CD4-positive, CD25-positive, alpha-beta regulatory T cell (primary cell): ENCODE results near the gene PKD1L1. TPM values are rescaled to one million over a fixed set of nuclear protein-coding genes. Genes with fewer than 3 reads are reported as not detected.

Experiments
- ATAC-seq, 2 donors: fragments of 150-1000 bp; cut with Tn5 transposase; one replicate each; pipeline ENCODE4 v1.10.0; 2021; ENCODE audit warnings: low read depth in 2 of 2, moderate number of reproducible peaks in 2 of 2, moderate library complexity in 1 of 2
- DNase-seq, 3 donors: peaks; one replicate each; pipeline versions ENCODE4 v3.0.0 to v3.0.0-alpha.2; 2012 to 2022; ENCODE audit warnings: mixed read lengths in 1 of 3
- H3K27ac ChIP-seq: one replicate; pipeline ENCODE4 v1.7.0; 2013; ENCODE audit warnings: mild to moderate bottlenecking, low read length; ENCODE audit not compliant: insufficient read depth, poor library complexity, severe bottlenecking
- H3K27me3 ChIP-seq: one replicate; pipeline ENCODE4 v1.7.0; 2013; ENCODE audit warnings: low read length; ENCODE audit not compliant: control insufficient read depth, insufficient read depth
- H3K36me3 ChIP-seq: one replicate; pipeline ENCODE4 v1.7.0; 2013; ENCODE audit warnings: mild to moderate bottlenecking, low read length, moderate library complexity; ENCODE audit not compliant: control insufficient read depth, insufficient read depth
- H3K4me1 ChIP-seq: 2 replicates; pipeline ENCODE4 v1.7.0; 2013; ENCODE audit warnings: mild to moderate bottlenecking, low read length; ENCODE audit not compliant: insufficient read depth, control insufficient read depth, poor library complexity, severe bottlenecking
- H3K4me3 ChIP-seq: one replicate; pipeline ENCODE4 v1.7.0; 2013; ENCODE audit warnings: low read depth, mild to moderate bottlenecking, low read length, moderate library complexity
- H3K9me3 ChIP-seq, 2 experiments: 1 replicate in 1 of 2; 2 replicates in 1 of 2; pipeline ENCODE4 v1.7.0; 2013; ENCODE audit warnings: low read length in 2 of 2, mild to moderate bottlenecking in 1 of 2, moderate library complexity in 1 of 2; ENCODE audit not compliant: control insufficient read depth in 2 of 2
- H3K27ac Mint-ChIP-seq, 3 donors: one replicate each; pipeline ENCODE4 v1.8.0; 2020 to 2022; ENCODE audit warnings: mild to moderate bottlenecking in 3 of 3, mixed read lengths in 3 of 3, moderate library complexity in 2 of 3
- H3K27me3 Mint-ChIP-seq: one replicate; pipeline ENCODE4 v1.8.0; 2022; ENCODE audit warnings: mild to moderate bottlenecking, mixed read lengths
- H3K36me3 Mint-ChIP-seq: one replicate; pipeline ENCODE4 v1.8.0; 2020; ENCODE audit warnings: mixed read lengths
- H3K4me1 Mint-ChIP-seq, 4 donors: one replicate each; pipeline ENCODE4 v1.8.0; 2020 to 2022; ENCODE audit warnings: mixed read lengths in 4 of 4, mild to moderate bottlenecking in 1 of 4
- H3K4me3 Mint-ChIP-seq, 4 donors: one replicate each; pipeline ENCODE4 v1.8.0; 2020 to 2022; ENCODE audit warnings: mild to moderate bottlenecking in 4 of 4, mixed read lengths in 4 of 4, moderate library complexity in 3 of 4
- H3K9me3 Mint-ChIP-seq, 7 donors: one replicate each; pipeline ENCODE4 v1.8.0; 2020 to 2022; ENCODE audit warnings: mixed read lengths in 7 of 7, mild to moderate bottlenecking in 3 of 7, moderate library complexity in 2 of 7
- polyA plus RNA-seq, 4 donors: library from polyadenylated mRNA; unstranded; fragments of 300-500 nt; fragmentation: Illumina TruSeq; gene quantifications; one replicate each; pipeline ENCODE4 v1.2.3, GENCODE V29; 2021
- total RNA-seq: library from RNA; stranded (reverse); gene quantifications from one replicate; pipeline ENCODE4 v1.2.3, GENCODE V29; 2022

PKD1L1 gene
- total and polyA plus RNA-seq, 5 donors from 2014 or later = 0.02 to 0.17 (median 0.06) TPM; not detected in 2

- Mint-ChIP-seq H3K4me3 (no peak overlapping the region), H3K36me3 (no peaks in the 10 kb centered on the region), H3K9me3 (no peaks in the 10 kb centered on the region), H3K27me3 (no peaks in the 10 kb centered on the region), H3K27ac (no peak overlapping the region), H3K4me1 (no peaks in the 10 kb centered on the region)
- Histone ChIP-seq H3K4me1 (no peaks in the 10 kb centered on the region), H3K4me3 (no peak overlapping the region), H3K27me3 (no peaks in the 10 kb centered on the region), H3K27ac (no peak overlapping the region), H3K9me3 (no peaks in the 10 kb centered on the region), H3K36me3 (no peaks in the 10 kb centered on the region)
- DNase-seq (no peak), ATAC-seq (no peak)
Measured at GRCh38 chr7:47885309-47885986, 62.8 kb downstream of the PKD1L1 start.

DNA sequence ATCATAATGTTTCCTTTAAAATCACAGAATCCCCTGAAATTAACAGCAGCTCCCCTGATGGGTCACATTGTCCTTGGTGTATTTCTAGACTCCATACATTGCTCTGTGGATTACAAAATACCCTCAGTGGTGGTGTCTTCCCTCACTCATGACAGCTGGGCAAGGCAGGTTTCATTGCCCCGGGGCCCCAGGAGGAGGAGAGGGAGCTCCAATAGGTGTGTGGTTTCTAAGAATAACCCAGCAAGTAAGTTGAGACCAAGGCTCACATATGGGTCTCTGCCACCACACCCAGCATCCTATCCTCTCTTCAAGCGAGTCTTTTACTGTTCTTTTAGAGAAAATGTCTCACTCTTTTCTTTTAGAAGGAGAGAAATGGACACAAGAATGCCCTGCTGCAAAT is 63.6 kb downstream of the PKD1L1 start:
- Mint-ChIP-seq H3K36me3 (no peaks in the 10 kb centered on the region), H3K27ac (no peak overlapping the region), H3K4me1 (no peaks in the 10 kb centered on the region), H3K27me3 (peaks cover 4% of the 10 kb centered on the region), H3K4me3 (no peak overlapping the region), H3K9me3 (no peaks in the 10 kb centered on the region)
- ATAC-seq (no peak), DNase-seq (no peak)
- Histone ChIP-seq H3K4me3 (no peak overlapping the region), H3K27ac (no peak overlapping the region), H3K9me3 (no peaks in the 10 kb centered on the region), H3K27me3 (no peaks in the 10 kb centered on the region), H3K36me3 (no peaks in the 10 kb centered on the region), H3K4me1 (no peaks in the 10 kb centered on the region)

DNA sequence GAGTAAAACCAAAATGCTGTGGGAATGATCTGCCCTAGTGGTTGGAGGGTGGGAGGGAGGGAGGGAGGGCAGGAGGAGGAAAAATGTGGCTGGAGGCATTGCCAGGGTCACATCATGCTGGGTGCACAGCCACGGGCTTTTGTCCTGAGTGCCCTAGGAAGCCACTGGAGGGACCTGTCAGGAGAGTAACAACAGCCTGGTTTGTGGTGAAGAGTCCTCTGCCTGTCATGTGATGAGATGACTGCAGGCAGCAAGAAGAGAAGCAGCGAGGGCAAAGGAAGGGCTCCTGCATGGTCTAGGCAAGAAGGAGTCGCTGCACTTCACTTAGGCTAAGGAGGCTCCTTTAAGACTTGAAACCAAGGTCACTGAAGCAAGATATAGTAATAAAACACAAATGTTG is 65.6 kb downstream of the PKD1L1 start:
- no peak overlapping the region for H3K27ac ChIP-seq
- no peaks in the 10 kb centered on the region for H3K9me3 ChIP-seq
- Mint-ChIP-seq H3K4me1 (no peaks in the 10 kb centered on the region), H3K36me3 (no peaks in the 10 kb centered on the region), H3K4me3 (no peak overlapping the region), H3K27ac (no peak overlapping the region), H3K9me3 (no peaks in the 10 kb centered on the region), H3K27me3 (peaks cover 4% of the 10 kb centered on the region)
- H3K36me3 ChIP-seq = no peaks in the 10 kb centered on the region
- DNase-seq = no peak
- no peak for ATAC-seq
- no peaks in the 10 kb centered on the region for H3K4me1 ChIP-seq
- no peak overlapping the region for H3K4me3 ChIP-seq
- H3K27me3 ChIP-seq = no peaks in the 10 kb centered on the region

GRCh38 chr7:47881256-47881655 is 67.0 kb downstream of the PKD1L1 start:
- Histone ChIP-seq H3K27ac (no peak overlapping the region), H3K36me3 (no peaks in the 10 kb centered on the region), H3K27me3 (no peaks in the 10 kb centered on the region), H3K4me3 (no peak overlapping the region), H3K9me3 (no peaks in the 10 kb centered on the region), H3K4me1 (no peaks in the 10 kb centered on the region)
- no peak overlapping the region for H3K27ac Mint-ChIP-seq
- H3K4me3 Mint-ChIP-seq = no peak overlapping the region
- peaks cover 4% of the 10 kb centered on the region for H3K27me3 Mint-ChIP-seq
- ATAC-seq = no peak
- H3K9me3 Mint-ChIP-seq = no peaks in the 10 kb centered on the region
- H3K4me1 Mint-ChIP-seq = no peaks in the 10 kb centered on the region
- DNase-seq = no peak
- H3K36me3 Mint-ChIP-seq = no peaks in the 10 kb centered on the region

GRCh38 chr7:47878662-47879061 is 69.6 kb downstream of the PKD1L1 start:
- DNase-seq (no peak), ATAC-seq (no peak)
- H3K27me3 Mint-ChIP-seq = peaks cover 9% of the 10 kb centered on the region
- Histone ChIP-seq H3K4me1 (no peaks in the 10 kb centered on the region), H3K27me3 (no peaks in the 10 kb centered on the region), H3K27ac (no peak overlapping the region), H3K4me3 (no peak overlapping the region), H3K36me3 (no peaks in the 10 kb centered on the region), H3K9me3 (no peaks in the 10 kb centered on the region)
- H3K9me3 Mint-ChIP-seq = no peaks in the 10 kb centered on the region
- H3K36me3 Mint-ChIP-seq = no peaks in the 10 kb centered on the region
- H3K4me1 Mint-ChIP-seq = no peaks in the 10 kb centered on the region
- no peak overlapping the region for H3K27ac Mint-ChIP-seq
- H3K4me3 Mint-ChIP-seq = no peak overlapping the region

DNA sequence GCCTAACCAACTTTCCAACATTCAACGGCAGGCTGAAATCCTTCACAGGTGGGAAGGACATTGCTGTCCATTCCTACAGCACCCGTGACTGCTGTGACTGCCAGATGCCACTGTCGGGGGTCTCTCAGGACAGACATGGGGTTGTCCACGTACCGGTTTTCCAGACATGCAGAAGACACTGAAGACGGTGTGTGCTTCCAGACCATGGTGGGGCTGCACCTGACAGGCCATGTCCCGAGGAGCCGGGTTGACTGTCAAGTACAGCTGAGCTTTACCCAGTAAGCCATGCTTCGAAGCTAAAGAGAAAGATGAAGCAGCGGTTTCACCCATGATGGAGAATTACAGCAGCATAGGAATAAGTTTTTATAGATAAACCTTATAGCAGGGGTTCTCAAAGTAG is 70.9 kb downstream of the PKD1L1 start:
- no peak overlapping the region for H3K4me3 ChIP-seq
- H3K9me3 ChIP-seq = no peaks in the 10 kb centered on the region
- DNase-seq (no peak), ATAC-seq (no peak)
- Mint-ChIP-seq H3K27ac (no peak overlapping the region), H3K4me3 (no peak overlapping the region), H3K4me1 (no peaks in the 10 kb centered on the region), H3K9me3 (no peaks in the 10 kb centered on the region), H3K36me3 (no peaks in the 10 kb centered on the region), H3K27me3 (peaks cover 9% of the 10 kb centered on the region)
- H3K27ac ChIP-seq = no peak overlapping the region
- H3K27me3 ChIP-seq = no peaks in the 10 kb centered on the region
- H3K36me3 ChIP-seq = no peaks in the 10 kb centered on the region
- no peaks in the 10 kb centered on the region for H3K4me1 ChIP-seq

DNA sequence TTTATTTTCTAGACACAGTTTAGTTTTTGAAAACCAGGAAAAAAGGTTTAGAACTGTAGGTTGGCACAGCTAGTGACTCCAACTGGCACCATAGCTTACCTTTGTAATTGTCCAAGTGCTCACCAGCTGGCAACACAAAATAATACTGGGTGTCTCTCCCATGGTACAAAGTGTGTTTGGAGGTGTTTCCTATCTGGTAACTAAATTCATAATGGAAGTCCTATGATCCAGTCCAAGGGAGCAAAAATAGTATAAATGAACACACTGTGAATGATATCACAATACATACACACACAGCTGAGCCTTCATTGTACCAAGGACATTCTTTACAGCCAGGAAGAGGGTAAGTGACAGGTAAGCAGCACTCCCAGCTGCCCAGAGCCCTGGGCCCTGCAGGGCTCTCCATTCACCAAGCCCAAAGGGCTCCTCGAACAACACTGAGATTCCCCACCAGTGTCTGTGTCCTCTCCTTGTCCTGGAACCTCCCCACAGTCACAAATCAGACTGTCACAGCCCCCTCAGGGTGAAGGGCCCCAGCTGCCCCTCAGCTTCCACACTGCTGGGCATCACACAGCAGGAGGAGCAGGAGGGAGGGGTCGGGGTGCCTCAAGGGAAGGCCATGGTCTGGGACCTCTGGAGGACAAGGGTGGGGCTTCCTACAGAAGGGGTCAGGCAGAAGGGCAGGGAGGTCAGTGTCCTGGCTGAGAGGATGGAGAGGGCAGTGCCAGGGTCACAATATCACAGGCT is 72.1 kb downstream of the PKD1L1 start:
- H3K4me1 Mint-ChIP-seq = no peaks in the 10 kb centered on the region
- H3K4me3 Mint-ChIP-seq = no peak overlapping the region
- H3K36me3 Mint-ChIP-seq = no peaks in the 10 kb centered on the region

DNA sequence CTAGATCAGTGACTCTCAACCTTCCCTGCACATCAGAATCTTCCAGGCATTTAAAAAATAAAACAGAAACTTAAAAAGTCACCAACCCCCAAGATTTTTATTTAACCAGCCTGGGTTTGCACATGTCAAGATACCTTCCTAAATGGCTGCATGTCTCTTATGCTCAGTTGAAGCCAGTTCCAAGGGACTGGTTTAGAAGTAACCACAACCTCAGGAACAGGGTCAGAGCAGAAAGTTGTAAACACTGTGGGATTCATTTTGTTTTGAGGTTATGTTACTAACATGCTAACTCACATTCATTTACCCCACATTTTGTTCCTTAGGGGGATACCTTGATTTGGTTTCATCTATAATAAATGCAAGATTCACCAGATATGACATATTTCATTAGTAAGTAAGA is 72.9 kb downstream of the PKD1L1 start:
- no peak overlapping the region for H3K27ac ChIP-seq
- no peak for DNase-seq
- no peaks in the 10 kb centered on the region for H3K36me3 Mint-ChIP-seq
- H3K4me3 Mint-ChIP-seq = no peak overlapping the region
- no peak overlapping the region for H3K27ac Mint-ChIP-seq
- H3K4me3 ChIP-seq = no peak overlapping the region
- no peaks in the 10 kb centered on the region for H3K4me1 ChIP-seq
- no peaks in the 10 kb centered on the region for H3K36me3 ChIP-seq
- no peak for ATAC-seq
- no peaks in the 10 kb centered on the region for H3K4me1 Mint-ChIP-seq
- no peaks in the 10 kb centered on the region for H3K9me3 ChIP-seq
- peaks cover 0 to 4% (median 0%) of the 10 kb centered on the region in 7 donors for H3K9me3 Mint-ChIP-seq
- peaks cover 9% of the 10 kb centered on the region for H3K27me3 Mint-ChIP-seq
- H3K27me3 ChIP-seq = no peaks in the 10 kb centered on the region

More for the DNA sequence above, 72.1 kb downstream of the PKD1L1 start:
- Histone ChIP-seq H3K27ac (no peak overlapping the region), H3K4me1 (no peaks in the 10 kb centered on the region), H3K27me3 (no peaks in the 10 kb centered on the region), H3K4me3 (no peak overlapping the region), H3K9me3 (no peaks in the 10 kb centered on the region), H3K36me3 (no peaks in the 10 kb centered on the region)
- DNase-seq (no peak), ATAC-seq (no peak)
- peaks cover 9% of the 10 kb centered on the region for H3K27me3 Mint-ChIP-seq
- H3K9me3 Mint-ChIP-seq = no peaks in the 10 kb centered on the region
- no peak overlapping the region for H3K27ac Mint-ChIP-seq
